WI38 (cell line): Measurements from ENCODE around the gene ANO8.

ENCODE experiments used
- H3K4me3 ChIP-seq: 2 replicates; pipeline ENCODE4 v1.5.1; 2011; ENCODE audit warnings: low read depth, mild to moderate bottlenecking, control low read depth, low read length
- CTCF ChIP-seq: IDR thresholded peaks from 2 replicates; pipeline ENCODE4 v1.5.1; 2012; ENCODE audit warnings: low read depth, mild to moderate bottlenecking, control low read depth, low read length

ANO8 gene

DNA sequence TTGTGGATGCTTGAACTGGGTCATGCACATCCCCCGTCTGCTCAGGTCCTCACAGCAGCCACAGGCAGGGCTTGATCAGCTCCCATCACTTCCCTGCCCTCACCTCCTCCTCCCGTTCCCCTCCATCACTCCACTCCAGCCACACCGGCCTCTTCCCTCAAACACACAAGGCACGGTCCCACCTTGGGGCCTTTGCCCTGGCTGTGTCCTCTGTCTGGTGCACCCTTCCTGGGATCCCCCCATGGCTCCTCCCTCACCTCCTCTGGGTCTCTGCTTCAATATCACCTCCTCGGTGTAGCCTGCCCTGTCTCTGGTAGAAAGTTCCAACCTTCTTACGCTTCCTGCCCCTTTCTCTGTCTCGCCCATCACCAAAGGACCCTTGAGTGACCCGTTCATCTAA lies 18.7 kb upstream of the ANO8 start:
- H3K4me3 ChIP-seq = no peak overlapping the region
- no peak for TF ChIP-seq CTCF

DNA sequence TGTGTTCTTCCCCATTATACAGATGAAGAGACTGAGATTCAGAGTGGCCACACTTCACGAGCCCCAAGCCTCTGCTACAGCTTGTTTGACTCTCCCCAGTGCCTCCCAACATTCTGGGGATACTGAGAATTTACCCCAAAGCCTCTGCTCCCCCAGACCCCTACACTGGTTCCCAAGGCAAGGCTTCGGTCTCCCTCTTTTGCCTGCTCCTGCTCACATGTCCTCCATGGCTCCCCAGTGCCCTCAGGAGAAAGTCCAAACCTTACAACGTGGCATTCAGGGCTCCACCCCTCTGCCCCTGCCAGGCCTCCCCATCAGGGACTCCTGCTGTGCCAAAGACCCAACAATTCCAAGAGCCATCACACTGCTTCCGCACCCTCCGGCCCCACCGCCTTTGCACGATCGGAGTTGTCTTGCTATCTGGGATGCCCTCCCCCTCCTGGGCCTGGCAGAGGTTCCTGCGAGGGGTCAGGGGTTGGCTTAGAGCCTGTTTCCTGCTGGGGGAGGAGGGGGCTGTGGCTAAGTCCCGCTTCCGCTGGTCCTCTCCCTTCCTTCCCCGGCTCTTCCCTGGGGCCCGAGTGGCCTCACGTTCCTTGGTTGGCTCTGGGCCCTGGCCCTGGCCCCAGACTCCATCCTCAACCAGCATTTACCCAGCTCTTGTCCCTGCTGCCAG lies 18.1 kb upstream of the ANO8 start:
- no peak overlapping the region for H3K4me3 ChIP-seq
- no peak for TF ChIP-seq CTCF

- no peak overlapping the region for H3K4me3 ChIP-seq
- TF ChIP-seq CTCF = no peak
Observed at GRCh38 chr19:17351815-17352435, 17.3 kb upstream of the ANO8 start.

GRCh38 chr19:17348700-17349099 lies 14.0 kb upstream of the ANO8 start:
- no peak for TF ChIP-seq CTCF
- H3K4me3 ChIP-seq = no peak overlapping the region

DNA sequence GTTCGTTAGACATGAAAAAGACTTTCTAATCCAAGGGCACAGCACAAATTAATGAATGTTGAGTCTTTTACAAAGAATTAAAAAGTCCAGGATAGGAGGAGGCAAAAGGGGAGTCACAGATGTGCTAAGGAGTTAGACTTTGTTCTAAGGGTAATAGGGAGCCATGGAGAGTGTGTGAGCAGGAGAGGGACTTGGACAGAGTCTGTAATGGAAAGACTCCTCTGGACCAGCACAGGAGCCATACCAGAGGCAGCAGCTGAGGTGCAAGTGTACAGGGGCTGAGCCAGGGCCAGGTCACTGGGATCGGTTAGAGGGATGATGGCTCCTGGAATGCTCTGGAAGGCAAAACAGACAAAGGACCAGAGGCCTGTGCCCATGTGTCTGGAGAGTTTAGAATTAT lies 13.2 kb upstream of the ANO8 start:
- H3K4me3 ChIP-seq = no peak overlapping the region
- TF ChIP-seq CTCF = no peak

- no peak for TF ChIP-seq CTCF
- H3K4me3 ChIP-seq = no peak overlapping the region
Observed at GRCh38 chr19:17347361-17347760, 12.7 kb upstream of the ANO8 start.

DNA sequence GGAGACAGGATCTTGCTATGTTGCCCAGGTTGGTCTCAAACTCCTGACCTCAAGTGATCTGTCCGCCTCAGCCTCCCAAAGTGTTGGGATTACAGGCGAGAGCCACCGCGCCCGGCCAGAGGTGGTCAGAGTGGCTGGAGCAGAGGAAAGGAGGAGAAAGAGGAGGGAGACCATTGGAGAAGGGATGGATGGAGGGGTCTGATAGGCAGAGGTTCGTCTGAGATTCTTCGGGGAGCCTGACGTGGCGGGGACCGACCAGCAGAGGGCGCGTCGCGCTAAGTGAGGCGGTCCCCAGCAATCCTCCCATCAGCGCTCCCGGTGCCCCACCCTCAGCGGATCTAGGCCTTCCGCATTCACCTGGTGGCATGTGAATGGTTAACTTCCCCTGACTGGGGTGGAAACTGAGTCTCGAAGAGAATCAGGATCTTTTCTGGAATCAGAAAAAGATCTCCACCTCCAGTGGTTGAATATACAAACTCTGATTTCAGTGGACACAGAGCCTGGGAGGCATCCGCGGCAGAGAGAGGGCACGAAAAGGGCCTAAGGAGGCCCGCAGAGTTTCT lies 11.5 kb upstream of the ANO8 start:
- no peak overlapping the region for H3K4me3 ChIP-seq

More for the DNA sequence above, 11.5 kb upstream of the ANO8 start:
- TF ChIP-seq CTCF = peak; percentile 89
